K562 (cell line): Measurements from ENCODE around the gene ELOF1. TPM values are rescaled to one million over a fixed set of nuclear protein-coding genes. Genes with fewer than 3 reads are reported as not detected.
A peak's percentile ranks its signal among the peaks of the same experiment; 100 is the strongest.

ENCODE experiments used
- CEBPB ChIP-seq: fragments of 450-650 bp; IDR thresholded peaks from 2 replicates; pipeline ENCODE4 v1.6.1; 2016; ENCODE audit warnings: missing genetic modification characterization, missing compliant biosample characterization
- CHD4 ChIP-seq: fragments of 200-600 bp; sonication (generic); IDR thresholded peaks from 3 replicates; pipeline ENCODE4 v1.6.1; 2012; ENCODE audit warnings: low read depth, mild to moderate bottlenecking, mixed read lengths, low read length, inconsistent platforms; ENCODE audit not compliant: insufficient read depth, insufficient replicate concordance, poor library complexity, severe bottlenecking
- CREB1 ChIP-seq, 2 experiments: sonication (generic) in 1 of 2; formaldehyde crosslinking in 1 of 2; IDR thresholded peaks; 2 replicates each; pipeline versions ENCODE4 v1.6.1 to v1.8.0; 2012 to 2022; ENCODE audit warnings: inconsistent platforms in 1 of 2, mild to moderate bottlenecking in 1 of 2, missing genetic modification reagents in 1 of 2, moderate library complexity in 1 of 2
- KDM1A ChIP-seq, 2 experiments: fragments of 450-650 bp; IDR thresholded peaks; 2 replicates each; pipeline ENCODE4 v1.6.1; 2016; ENCODE audit warnings: mild to moderate bottlenecking in 2 of 2
- NRF1 ChIP-seq, 2 experiments: fragments of 450-650 bp; IDR thresholded peaks in 1 of 2; conservative IDR thresholded peaks in 1 of 2; 2 replicates each; pipeline ENCODE4 v1.6.1; 2014; ENCODE audit warnings: mild to moderate bottlenecking in 2 of 2
- PRMT5 ChIP-seq: sonication (generic); formaldehyde crosslinking; IDR thresholded peaks from 2 replicates; pipeline ENCODE4 v1.5.0; 2020; ENCODE audit warnings: missing genetic modification reagents
- SMARCA4 ChIP-seq: fragments of 450-650 bp; IDR thresholded peaks from 2 replicates; pipeline ENCODE4 v1.6.1; 2016
- ZNF121 ChIP-seq: sonication (generic); formaldehyde crosslinking; conservative IDR thresholded peaks from 2 replicates; pipeline ENCODE4 v1.8.0; 2022; ENCODE audit warnings: missing genetic modification reagents
- ZNF695 ChIP-seq: fragments of 450-650 bp; formaldehyde crosslinking; IDR thresholded peaks from 2 replicates; pipeline ENCODE4 v1.4.0; 2020; ENCODE audit warnings: mild to moderate bottlenecking, moderate library complexity
- polyA plus RNA-seq, 8 experiments: library from polyadenylated mRNA; depleted of rRNA in 4 of 8; stranded (reverse) in 5 of 8; unstranded in 3 of 8; fragments of >200 nt; fragmentation: Nextera tagmentation in 2 of 8; fragmentation: Illumina TruSeq in 1 of 8; extraction: Ambion mirVana in 2 of 8; extraction: Trizol in 1 of 8; gene quantifications; 2 replicates each; pipeline versions ENCODE4 v1.2.1 to v1.2.3, GENCODE V29; 2011 to 2014; ENCODE audit warnings: inconsistent platforms in 1 of 8, missing spikeins in 1 of 8
- total RNA-seq, 7 experiments: library from RNA; depleted of rRNA in 6 of 7; stranded (reverse); fragments of >200 nt in 6 of 7; fragmentation: Illumina TruSeq in 2 of 7; extraction: Trizol in 2 of 7; gene quantifications; 2 replicates each; pipeline versions ENCODE4 v1.2.1 to v1.2.3, GENCODE V29; 2011 to 2021; ENCODE audit warnings: low replicate concordance in 1 of 7
- TF ChIP-seq, protein P1 (sequence below): sonication (generic); IDR thresholded peaks from 2 replicates; pipeline ENCODE4 v1.6.1; 2016
- TF ChIP-seq, protein P2 (sequence below), 2 experiments: fragments of 450-650 bp in 1 of 2; IDR thresholded peaks; 2 replicates each; pipeline ENCODE4 v1.6.1; 2011 to 2017; ENCODE audit warnings: low read depth in 2 of 2, antibody characterized with exemption in 1 of 2, borderline replicate concordance in 1 of 2, low read length in 1 of 2, mild to moderate bottlenecking in 1 of 2, mixed read lengths in 1 of 2; ENCODE audit not compliant: control insufficient read depth in 1 of 2
- TF ChIP-seq, protein P3 (sequence below): sonication (generic); formaldehyde crosslinking; IDR thresholded peaks from 2 replicates; pipeline ENCODE4 v1.8.0; 2022; ENCODE audit warnings: mild to moderate bottlenecking, missing genetic modification reagents
- TF ChIP-seq, protein P4 (sequence below), 3 experiments: IDR thresholded peaks in 2 of 3; conservative IDR thresholded peaks in 1 of 3; 2 replicates each; pipeline ENCODE4 v1.5.1; 2011 to 2012; ENCODE audit warnings: low read length in 3 of 3, mild to moderate bottlenecking in 3 of 3, control low read depth in 2 of 3, improper control_type of control experiment in 1 of 3, inconsistent platforms in 1 of 3, low read depth in 1 of 3, mixed read lengths in 1 of 3, moderate library complexity in 1 of 3; ENCODE audit not compliant: insufficient read depth in 2 of 3
- TF ChIP-seq, protein P5 (sequence below): fragments of 450-650 bp; IDR thresholded peaks from 2 replicates; pipeline ENCODE4 v1.6.1; 2018; ENCODE audit not compliant: partially characterized antibody

The ELOF1 gene
- total and polyA plus RNA-seq, 9 of the 15 experiments (the other 6 are each of a cell fraction or from before 2014, with no cell fraction given), result 16.7 to 147 (median 74.2) TPM

DNA sequence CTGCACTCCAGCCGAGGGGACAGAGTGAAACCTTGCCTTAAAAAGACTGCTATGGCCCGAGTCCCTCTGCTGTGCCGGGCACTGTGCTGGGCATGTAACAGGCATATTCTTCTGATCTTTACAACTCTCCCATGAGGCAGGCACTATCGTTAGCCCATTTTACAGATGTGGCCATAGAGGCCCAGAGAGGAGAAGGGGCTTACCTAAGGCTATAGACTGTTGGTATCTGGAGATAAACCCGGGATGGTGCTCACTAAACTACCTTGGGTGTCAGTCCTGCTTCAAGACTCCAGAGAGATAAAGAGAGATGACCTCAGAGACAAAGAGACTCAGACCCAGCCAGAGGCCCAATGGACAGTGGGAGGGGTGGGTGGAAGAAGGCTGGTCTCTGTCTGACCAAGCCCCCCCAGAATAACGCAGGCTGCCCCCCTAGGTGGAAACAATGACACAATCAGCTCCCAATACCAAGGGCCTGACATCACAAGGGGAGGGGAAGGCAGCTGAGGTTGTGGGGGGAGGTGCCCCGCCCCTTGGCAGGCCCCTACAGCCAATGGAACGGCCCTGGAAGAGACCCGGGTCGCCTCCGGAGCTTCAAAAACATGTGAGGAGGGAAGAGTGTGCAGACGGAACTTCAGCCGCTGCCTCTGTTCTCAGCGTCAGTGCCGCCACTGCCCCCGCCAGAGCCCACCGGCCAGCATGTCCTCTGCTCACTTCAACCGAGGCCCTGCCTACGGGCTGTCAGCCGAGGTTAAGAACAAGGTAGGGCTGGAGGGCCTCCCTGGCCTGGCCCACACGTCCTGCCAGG lies 20.6 kb downstream of the ELOF1 start, which contains the start of gene CNN1 (continued):
- TF ChIP-seq, protein P1, sequence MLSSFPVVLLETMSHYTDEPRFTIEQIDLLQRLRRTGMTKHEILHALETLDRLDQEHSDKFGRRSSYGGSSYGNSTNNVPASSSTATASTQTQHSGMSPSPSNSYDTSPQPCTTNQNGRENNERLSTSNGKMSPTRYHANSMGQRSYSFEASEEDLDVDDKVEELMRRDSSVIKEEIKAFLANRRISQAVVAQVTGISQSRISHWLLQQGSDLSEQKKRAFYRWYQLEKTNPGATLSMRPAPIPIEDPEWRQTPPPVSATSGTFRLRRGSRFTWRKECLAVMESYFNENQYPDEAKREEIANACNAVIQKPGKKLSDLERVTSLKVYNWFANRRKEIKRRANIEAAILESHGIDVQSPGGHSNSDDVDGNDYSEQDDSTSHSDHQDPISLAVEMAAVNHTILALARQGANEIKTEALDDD, result 0 out of 2 replicates have a peak, but pooled peaks have one; percentile 26
- TF ChIP-seq CEBPB (tag) (0 out of 2 replicates have a peak, but pooled peaks have one; percentile 12), KDM1A (IDR thresholded peaks at IDR 0.05) (peak; percentile 92 to 97), CREB1 (IDR thresholded peaks at IDR 0.05) (peak; percentile 40; the same call in 1 of the 2 replicates), CREB1 (CRISPR knock-in tag; IDR thresholded peaks at IDR 0.05) (0 out of 2 replicates have a peak, but pooled peaks have one; percentile 47), SMARCA4 (0 out of 2 replicates have a peak, but pooled peaks have one; percentile 35), PRMT5 (no peak), CHD4 (peak; percentile 96), ZNF121 (CRISPR knock-in tag) (0 out of 2 replicates have a peak, but pooled peaks have one; percentile 16), NRF1 (conservative IDR thresholded peaks at IDR 0.05 in 1 of 2, IDR thresholded peaks at IDR 0.05 in 1 of 2) (0 out of 4 replicates have a peak, but pooled peaks of 1 of the 2 experiments have one; percentile 5), ZNF695 (CRISPR knock-in tag) (no peak)
- TF ChIP-seq, protein P2, sequence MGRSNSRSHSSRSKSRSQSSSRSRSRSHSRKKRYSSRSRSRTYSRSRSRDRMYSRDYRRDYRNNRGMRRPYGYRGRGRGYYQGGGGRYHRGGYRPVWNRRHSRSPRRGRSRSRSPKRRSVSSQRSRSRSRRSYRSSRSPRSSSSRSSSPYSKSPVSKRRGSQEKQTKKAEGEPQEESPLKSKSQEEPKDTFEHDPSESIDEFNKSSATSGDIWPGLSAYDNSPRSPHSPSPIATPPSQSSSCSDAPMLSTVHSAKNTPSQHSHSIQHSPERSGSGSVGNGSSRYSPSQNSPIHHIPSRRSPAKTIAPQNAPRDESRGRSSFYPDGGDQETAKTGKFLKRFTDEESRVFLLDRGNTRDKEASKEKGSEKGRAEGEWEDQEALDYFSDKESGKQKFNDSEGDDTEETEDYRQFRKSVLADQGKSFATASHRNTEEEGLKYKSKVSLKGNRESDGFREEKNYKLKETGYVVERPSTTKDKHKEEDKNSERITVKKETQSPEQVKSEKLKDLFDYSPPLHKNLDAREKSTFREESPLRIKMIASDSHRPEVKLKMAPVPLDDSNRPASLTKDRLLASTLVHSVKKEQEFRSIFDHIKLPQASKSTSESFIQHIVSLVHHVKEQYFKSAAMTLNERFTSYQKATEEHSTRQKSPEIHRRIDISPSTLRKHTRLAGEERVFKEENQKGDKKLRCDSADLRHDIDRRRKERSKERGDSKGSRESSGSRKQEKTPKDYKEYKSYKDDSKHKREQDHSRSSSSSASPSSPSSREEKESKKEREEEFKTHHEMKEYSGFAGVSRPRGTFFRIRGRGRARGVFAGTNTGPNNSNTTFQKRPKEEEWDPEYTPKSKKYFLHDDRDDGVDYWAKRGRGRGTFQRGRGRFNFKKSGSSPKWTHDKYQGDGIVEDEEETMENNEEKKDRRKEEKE (IDR thresholded peaks at IDR 0.05; ENCODE audit: borderline replicate concordance in 1 of 2, control insufficient read depth in 1 of 2, low read depth in 2 of 2, low read length in 1 of 2), result no peak
- TF ChIP-seq, protein P3, sequence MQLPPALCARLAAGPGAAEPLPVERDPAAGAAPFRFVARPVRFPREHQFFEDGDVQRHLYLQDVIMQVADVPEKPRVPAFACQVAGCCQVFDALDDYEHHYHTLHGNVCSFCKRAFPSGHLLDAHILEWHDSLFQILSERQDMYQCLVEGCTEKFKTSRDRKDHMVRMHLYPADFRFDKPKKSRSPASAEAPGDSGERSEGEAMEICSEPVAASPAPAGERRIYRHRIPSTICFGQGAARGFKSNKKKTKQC, result no peak
- TF ChIP-seq, protein P4, sequence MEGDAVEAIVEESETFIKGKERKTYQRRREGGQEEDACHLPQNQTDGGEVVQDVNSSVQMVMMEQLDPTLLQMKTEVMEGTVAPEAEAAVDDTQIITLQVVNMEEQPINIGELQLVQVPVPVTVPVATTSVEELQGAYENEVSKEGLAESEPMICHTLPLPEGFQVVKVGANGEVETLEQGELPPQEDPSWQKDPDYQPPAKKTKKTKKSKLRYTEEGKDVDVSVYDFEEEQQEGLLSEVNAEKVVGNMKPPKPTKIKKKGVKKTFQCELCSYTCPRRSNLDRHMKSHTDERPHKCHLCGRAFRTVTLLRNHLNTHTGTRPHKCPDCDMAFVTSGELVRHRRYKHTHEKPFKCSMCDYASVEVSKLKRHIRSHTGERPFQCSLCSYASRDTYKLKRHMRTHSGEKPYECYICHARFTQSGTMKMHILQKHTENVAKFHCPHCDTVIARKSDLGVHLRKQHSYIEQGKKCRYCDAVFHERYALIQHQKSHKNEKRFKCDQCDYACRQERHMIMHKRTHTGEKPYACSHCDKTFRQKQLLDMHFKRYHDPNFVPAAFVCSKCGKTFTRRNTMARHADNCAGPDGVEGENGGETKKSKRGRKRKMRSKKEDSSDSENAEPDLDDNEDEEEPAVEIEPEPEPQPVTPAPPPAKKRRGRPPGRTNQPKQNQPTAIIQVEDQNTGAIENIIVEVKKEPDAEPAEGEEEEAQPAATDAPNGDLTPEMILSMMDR (IDR thresholded peaks at IDR 0.05 in 2 of 3, conservative IDR thresholded peaks at IDR 0.05 in 1 of 3; ENCODE audit: insufficient read depth in 2 of 3, low read depth in 1 of 3, low read length in 3 of 3), result no peak
- TF ChIP-seq, protein P5, sequence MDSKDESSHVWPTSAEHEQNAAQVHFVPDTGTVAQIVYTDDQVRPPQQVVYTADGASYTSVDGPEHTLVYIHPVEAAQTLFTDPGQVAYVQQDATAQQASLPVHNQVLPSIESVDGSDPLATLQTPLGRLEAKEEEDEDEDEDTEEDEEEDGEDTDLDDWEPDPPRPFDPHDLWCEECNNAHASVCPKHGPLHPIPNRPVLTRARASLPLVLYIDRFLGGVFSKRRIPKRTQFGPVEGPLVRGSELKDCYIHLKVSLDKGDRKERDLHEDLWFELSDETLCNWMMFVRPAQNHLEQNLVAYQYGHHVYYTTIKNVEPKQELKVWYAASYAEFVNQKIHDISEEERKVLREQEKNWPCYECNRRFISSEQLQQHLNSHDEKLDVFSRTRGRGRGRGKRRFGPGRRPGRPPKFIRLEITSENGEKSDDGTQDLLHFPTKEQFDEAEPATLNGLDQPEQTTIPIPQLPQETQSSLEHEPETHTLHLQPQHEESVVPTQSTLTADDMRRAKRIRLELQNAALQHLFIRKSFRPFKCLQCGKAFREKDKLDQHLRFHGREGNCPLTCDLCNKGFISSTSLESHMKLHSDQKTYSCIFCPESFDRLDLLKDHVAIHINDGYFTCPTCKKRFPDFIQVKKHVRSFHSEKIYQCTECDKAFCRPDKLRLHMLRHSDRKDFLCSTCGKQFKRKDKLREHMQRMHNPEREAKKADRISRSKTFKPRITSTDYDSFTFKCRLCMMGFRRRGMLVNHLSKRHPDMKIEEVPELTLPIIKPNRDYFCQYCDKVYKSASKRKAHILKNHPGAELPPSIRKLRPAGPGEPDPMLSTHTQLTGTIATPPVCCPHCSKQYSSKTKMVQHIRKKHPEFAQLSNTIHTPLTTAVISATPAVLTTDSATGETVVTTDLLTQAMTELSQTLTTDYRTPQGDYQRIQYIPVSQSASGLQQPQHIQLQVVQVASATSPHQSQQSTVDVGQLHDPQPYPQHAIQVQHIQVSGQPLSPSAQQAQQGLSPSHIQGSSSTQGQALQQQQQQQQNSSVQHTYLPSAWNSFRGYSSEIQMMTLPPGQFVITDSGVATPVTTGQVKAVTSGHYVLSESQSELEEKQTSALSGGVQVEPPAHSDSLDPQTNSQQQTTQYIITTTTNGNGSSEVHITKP, result peak; percentile 97
